Nephron (organoid): Measurements from ENCODE around the gene SGSM1.
"Not testable (repeated sequence)": the region's sequence is repeated elsewhere in the genome, so short reads cannot be mapped to it uniquely, and the experiment has no call there.

ENCODE experiments used
- H3K27ac Mint-ChIP-seq, 3 experiments: 2 replicates each; pipeline ENCODE4 v1.8.0; 2020; ENCODE audit warnings: mixed read lengths in 3 of 3, mild to moderate bottlenecking in 2 of 3, moderate library complexity in 1 of 3
- H3K27me3 Mint-ChIP-seq: 2 replicates; pipeline ENCODE4 v1.8.0; 2021; ENCODE audit warnings: low read depth, mild to moderate bottlenecking, moderate library complexity, mixed read lengths
- H3K36me3 Mint-ChIP-seq: 2 replicates; pipeline ENCODE4 v1.8.0; 2020; ENCODE audit warnings: low read depth, mixed read lengths
- H3K4me1 Mint-ChIP-seq: 2 replicates; pipeline ENCODE4 v1.8.0; 2020; ENCODE audit warnings: mixed read lengths
- H3K4me3 Mint-ChIP-seq, 3 experiments: 2 replicates each; pipeline ENCODE4 v1.8.0; 2020; ENCODE audit warnings: mild to moderate bottlenecking in 3 of 3, mixed read lengths in 3 of 3, moderate library complexity in 2 of 3
- H3K9me3 Mint-ChIP-seq: 2 replicates; pipeline ENCODE4 v1.8.0; 2020; ENCODE audit warnings: mixed read lengths
- CTCF ChIP-seq, 3 experiments: fragments of 200-600 bp; sonication (generic); IDR thresholded peaks; one replicate each; pipeline ENCODE4 v1.5.0; 2021; ENCODE audit warnings: antibody characterized with exemption in 3 of 3; ENCODE audit not compliant: unreplicated experiment in 3 of 3

SGSM1 gene

GRCh38 chr22:24830205-24830979 is 24.4 kb downstream of the SGSM1 start:
- no peak for TF ChIP-seq CTCF (IDR thresholded peaks at IDR 0.05; ENCODE audit: unreplicated experiment in 3 of 3)
- H3K27me3 Mint-ChIP-seq = peaks cover 17% of the 10 kb centered on the region
- no peaks in the 10 kb centered on the region for H3K9me3 Mint-ChIP-seq
- no peaks in the 10 kb centered on the region for H3K36me3 Mint-ChIP-seq
- no peak overlapping the region for H3K4me3 Mint-ChIP-seq
- H3K4me1 Mint-ChIP-seq = no peaks in the 10 kb centered on the region
- H3K27ac Mint-ChIP-seq = no peak overlapping the region

GRCh38 chr22:24831687-24832086 is 25.7 kb downstream of the SGSM1 start:
- H3K27me3 Mint-ChIP-seq = peaks cover 13% of the 10 kb centered on the region
- H3K27ac Mint-ChIP-seq = no peak overlapping the region
- H3K4me1 Mint-ChIP-seq = no peaks in the 10 kb centered on the region
- H3K36me3 Mint-ChIP-seq = no peaks in the 10 kb centered on the region
- no peak overlapping the region for H3K4me3 Mint-ChIP-seq
- H3K9me3 Mint-ChIP-seq = no peaks in the 10 kb centered on the region
- no peak for TF ChIP-seq CTCF (IDR thresholded peaks at IDR 0.05; ENCODE audit: unreplicated experiment in 3 of 3)

GRCh38 chr22:24833881-24834495 is 28.0 kb downstream of the SGSM1 start:
- no peak overlapping the region for H3K4me3 Mint-ChIP-seq

GRCh38 chr22:24834845-24835570 is 29.0 kb downstream of the SGSM1 start:
- peaks cover 5% of the 10 kb centered on the region for H3K9me3 Mint-ChIP-seq
- no peaks in the 10 kb centered on the region for H3K4me1 Mint-ChIP-seq
- no peak overlapping the region for H3K27ac Mint-ChIP-seq
- H3K36me3 Mint-ChIP-seq = no peaks in the 10 kb centered on the region
- TF ChIP-seq CTCF (IDR thresholded peaks at IDR 0.05; ENCODE audit: unreplicated experiment in 3 of 3) = no peak
- H3K27me3 Mint-ChIP-seq = peaks cover 4% of the 10 kb centered on the region
- no peak overlapping the region for H3K4me3 Mint-ChIP-seq

More at GRCh38 chr22:24833881-24834495, 28.0 kb downstream of the SGSM1 start:
- H3K27me3 Mint-ChIP-seq = peaks cover 12% of the 10 kb centered on the region
- H3K4me1 Mint-ChIP-seq = no peaks in the 10 kb centered on the region
- H3K27ac Mint-ChIP-seq = no peak overlapping the region
- TF ChIP-seq CTCF (IDR thresholded peaks at IDR 0.05; ENCODE audit: unreplicated experiment in 3 of 3) = no peak
- H3K36me3 Mint-ChIP-seq = no peaks in the 10 kb centered on the region
- H3K9me3 Mint-ChIP-seq = peaks cover 5% of the 10 kb centered on the region

- H3K4me3 Mint-ChIP-seq = no peak overlapping the region
- H3K36me3 Mint-ChIP-seq = no peaks in the 10 kb centered on the region
- H3K27ac Mint-ChIP-seq = no peak overlapping the region
- peaks cover 5% of the 10 kb centered on the region for H3K9me3 Mint-ChIP-seq
- no peak for TF ChIP-seq CTCF (IDR thresholded peaks at IDR 0.05; ENCODE audit: unreplicated experiment in 3 of 3)
- H3K27me3 Mint-ChIP-seq = peaks cover 4% of the 10 kb centered on the region
- no peaks in the 10 kb centered on the region for H3K4me1 Mint-ChIP-seq
Observed at GRCh38 chr22:24836282-24836681, 30.3 kb downstream of the SGSM1 start.

- not testable (repeated sequence) for H3K27ac Mint-ChIP-seq, H3K4me1 Mint-ChIP-seq, H3K27me3 Mint-ChIP-seq, H3K4me3 Mint-ChIP-seq, H3K9me3 Mint-ChIP-seq, H3K36me3 Mint-ChIP-seq
Observed at GRCh38 chr22:24837517-24837916, 31.5 kb downstream of the SGSM1 start.
